ENCODE results near the gene ZNF490. TPM values are rescaled to one million over a fixed set of nuclear protein-coding genes. Genes with fewer than 3 reads are reported as not detected.

Gene ZNF490
- total and polyA plus RNA-seq, 10 of the 15 experiments (the other 5 are each of a cell fraction or from before 2014, with no cell fraction given), result 0.57 to 8.4 (median 3.2) TPM

DNA sequence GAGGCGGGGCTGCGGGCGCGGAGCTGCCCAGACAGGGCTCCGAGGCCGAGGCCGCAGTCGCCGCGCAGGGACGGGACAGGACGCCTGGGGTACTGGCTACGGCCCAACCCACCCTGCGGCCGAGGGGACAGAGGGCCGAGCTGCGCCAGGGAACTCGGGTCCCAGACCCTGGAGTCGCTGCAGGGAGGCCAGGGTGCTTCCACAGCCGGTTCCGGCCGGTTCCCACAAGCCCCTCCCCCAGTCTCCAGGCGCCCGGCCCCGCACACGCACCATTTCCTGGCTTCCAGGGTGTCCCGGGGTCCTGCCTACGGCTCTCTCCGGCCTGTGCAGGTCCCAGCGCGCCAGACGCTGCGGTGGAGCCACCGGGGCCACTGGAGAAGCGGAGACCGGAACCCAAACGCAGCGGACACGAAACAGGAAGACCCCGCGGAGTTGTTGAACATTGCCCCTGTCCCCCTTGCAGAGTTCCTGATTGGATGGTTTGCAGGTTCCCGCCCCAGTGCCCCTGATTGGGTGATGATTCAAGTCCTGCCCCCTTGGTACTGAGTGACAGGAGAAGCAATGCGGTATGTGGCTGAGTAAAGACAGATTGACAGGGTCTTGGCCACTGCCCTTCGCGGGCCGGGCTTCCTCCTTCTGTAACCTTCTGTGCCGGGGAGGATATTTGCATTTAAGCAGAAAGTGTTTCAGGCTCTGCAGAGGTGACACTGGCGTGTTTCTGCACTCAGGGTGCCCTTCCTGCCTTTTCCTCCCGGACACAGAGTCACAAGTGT lies 59.4 kb downstream of the ZNF490 start, which contains the start of gene ZNF564 (continued):
- no peak for TF ChIP-seq ZNF384 (IDR thresholded peaks at IDR 0.05; ENCODE audit: borderline replicate concordance, low read depth, low read length)
- TF ChIP-seq HCFC1 (IDR thresholded peaks at IDR 0.05; ENCODE audit: low read length), result peak; percentile 48; the same call in 1 of the 2 replicates
- TF ChIP-seq, protein P1, sequence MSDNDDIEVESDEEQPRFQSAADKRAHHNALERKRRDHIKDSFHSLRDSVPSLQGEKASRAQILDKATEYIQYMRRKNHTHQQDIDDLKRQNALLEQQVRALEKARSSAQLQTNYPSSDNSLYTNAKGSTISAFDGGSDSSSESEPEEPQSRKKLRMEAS (IDR thresholded peaks at IDR 0.05; ENCODE audit: low read depth, low read length), result no peak; the same call in 1 of the 2 replicates
- TF ChIP-seq, protein P2, sequence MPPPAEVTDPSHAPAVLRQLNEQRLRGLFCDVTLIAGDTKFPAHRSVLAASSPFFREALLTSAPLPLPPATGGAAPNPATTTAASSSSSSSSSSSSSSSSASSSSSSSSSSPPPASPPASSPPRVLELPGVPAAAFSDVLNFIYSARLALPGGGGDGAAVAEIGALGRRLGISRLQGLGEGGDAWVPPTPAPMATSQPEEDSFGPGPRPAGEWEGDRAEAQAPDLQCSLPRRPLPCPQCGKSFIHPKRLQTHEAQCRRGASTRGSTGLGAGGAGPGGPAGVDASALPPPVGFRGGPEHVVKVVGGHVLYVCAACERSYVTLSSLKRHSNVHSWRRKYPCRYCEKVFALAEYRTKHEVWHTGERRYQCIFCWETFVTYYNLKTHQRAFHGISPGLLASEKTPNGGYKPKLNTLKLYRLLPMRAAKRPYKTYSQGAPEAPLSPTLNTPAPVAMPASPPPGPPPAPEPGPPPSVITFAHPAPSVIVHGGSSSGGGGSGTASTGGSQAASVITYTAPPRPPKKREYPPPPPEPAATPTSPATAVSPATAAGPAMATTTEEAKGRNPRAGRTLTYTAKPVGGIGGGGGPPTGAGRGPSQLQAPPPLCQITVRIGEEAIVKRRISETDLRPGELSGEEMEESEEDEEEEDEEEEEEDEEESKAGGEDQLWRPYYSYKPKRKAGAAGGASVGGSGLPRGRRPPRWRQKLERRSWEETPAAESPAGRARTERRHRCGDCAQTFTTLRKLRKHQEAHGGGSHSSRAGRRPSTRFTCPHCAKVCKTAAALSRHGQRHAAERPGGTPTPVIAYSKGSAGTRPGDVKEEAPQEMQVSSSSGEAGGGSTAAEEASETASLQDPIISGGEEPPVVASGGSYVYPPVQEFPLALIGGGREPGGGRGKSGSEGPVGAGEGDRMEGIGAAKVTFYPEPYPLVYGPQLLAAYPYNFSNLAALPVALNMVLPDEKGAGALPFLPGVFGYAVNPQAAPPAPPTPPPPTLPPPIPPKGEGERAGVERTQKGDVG (CRISPR knock-in tag; IDR thresholded peaks at IDR 0.05), result no peak
- TF ChIP-seq, protein P3, sequence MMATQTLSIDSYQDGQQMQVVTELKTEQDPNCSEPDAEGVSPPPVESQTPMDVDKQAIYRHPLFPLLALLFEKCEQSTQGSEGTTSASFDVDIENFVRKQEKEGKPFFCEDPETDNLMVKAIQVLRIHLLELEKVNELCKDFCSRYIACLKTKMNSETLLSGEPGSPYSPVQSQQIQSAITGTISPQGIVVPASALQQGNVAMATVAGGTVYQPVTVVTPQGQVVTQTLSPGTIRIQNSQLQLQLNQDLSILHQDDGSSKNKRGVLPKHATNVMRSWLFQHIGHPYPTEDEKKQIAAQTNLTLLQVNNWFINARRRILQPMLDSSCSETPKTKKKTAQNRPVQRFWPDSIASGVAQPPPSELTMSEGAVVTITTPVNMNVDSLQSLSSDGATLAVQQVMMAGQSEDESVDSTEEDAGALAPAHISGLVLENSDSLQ (IDR thresholded peaks at IDR 0.05), result peak; percentile 100
- peak; percentile 24 for TF ChIP-seq SMAD1 (IDR thresholded peaks at IDR 0.05; ENCODE audit: low read depth, partially characterized antibody)
- TF ChIP-seq FOS (IDR thresholded peaks at IDR 0.05; ENCODE audit: borderline replicate concordance, extremely low read depth, insufficient read length), result peak; percentile 87
- TF ChIP-seq, protein P4, sequence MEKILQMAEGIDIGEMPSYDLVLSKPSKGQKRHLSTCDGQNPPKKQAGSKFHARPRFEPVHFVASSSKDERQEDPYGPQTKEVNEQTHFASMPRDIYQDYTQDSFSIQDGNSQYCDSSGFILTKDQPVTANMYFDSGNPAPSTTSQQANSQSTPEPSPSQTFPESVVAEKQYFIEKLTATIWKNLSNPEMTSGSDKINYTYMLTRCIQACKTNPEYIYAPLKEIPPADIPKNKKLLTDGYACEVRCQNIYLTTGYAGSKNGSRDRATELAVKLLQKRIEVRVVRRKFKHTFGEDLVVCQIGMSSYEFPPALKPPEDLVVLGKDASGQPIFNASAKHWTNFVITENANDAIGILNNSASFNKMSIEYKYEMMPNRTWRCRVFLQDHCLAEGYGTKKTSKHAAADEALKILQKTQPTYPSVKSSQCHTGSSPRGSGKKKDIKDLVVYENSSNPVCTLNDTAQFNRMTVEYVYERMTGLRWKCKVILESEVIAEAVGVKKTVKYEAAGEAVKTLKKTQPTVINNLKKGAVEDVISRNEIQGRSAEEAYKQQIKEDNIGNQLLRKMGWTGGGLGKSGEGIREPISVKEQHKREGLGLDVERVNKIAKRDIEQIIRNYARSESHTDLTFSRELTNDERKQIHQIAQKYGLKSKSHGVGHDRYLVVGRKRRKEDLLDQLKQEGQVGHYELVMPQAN (conservative IDR thresholded peaks at IDR 0.05), result peak; percentile 84; the same call in 1 of the 2 replicates
- TF ChIP-seq IKZF2 (IDR thresholded peaks at IDR 0.05), result peak; percentile 58
- no peak for TF ChIP-seq NR2C2 (IDR thresholded peaks at IDR 0.05; ENCODE audit: borderline replicate concordance, control insufficient read depth, insufficient read length, low read depth)
- peak; percentile 61; the same call in 1 of the 2 replicates for TF ChIP-seq NR2F1 (conservative IDR thresholded peaks at IDR 0.05)
- TF ChIP-seq ZNF207 (IDR thresholded peaks at IDR 0.05; ENCODE audit: borderline replicate concordance), result peak; percentile 79; the same call in 1 of the 2 replicates
- TF ChIP-seq, protein P5, sequence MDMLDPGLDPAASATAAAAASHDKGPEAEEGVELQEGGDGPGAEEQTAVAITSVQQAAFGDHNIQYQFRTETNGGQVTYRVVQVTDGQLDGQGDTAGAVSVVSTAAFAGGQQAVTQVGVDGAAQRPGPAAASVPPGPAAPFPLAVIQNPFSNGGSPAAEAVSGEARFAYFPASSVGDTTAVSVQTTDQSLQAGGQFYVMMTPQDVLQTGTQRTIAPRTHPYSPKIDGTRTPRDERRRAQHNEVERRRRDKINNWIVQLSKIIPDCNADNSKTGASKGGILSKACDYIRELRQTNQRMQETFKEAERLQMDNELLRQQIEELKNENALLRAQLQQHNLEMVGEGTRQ (IDR thresholded peaks at IDR 0.05; ENCODE audit: borderline replicate concordance, low read depth, low read length), result no peak
- TF ChIP-seq CHD1 (IDR thresholded peaks at IDR 0.05; ENCODE audit: low read depth, low read length), result no peak
- no peak for TF ChIP-seq CBX5 (IDR thresholded peaks at IDR 0.05; ENCODE audit: low read depth)
- TF ChIP-seq JUND (IDR thresholded peaks at IDR 0.05; ENCODE audit: low read depth, low read length), result no peak
- TF ChIP-seq, protein P6, sequence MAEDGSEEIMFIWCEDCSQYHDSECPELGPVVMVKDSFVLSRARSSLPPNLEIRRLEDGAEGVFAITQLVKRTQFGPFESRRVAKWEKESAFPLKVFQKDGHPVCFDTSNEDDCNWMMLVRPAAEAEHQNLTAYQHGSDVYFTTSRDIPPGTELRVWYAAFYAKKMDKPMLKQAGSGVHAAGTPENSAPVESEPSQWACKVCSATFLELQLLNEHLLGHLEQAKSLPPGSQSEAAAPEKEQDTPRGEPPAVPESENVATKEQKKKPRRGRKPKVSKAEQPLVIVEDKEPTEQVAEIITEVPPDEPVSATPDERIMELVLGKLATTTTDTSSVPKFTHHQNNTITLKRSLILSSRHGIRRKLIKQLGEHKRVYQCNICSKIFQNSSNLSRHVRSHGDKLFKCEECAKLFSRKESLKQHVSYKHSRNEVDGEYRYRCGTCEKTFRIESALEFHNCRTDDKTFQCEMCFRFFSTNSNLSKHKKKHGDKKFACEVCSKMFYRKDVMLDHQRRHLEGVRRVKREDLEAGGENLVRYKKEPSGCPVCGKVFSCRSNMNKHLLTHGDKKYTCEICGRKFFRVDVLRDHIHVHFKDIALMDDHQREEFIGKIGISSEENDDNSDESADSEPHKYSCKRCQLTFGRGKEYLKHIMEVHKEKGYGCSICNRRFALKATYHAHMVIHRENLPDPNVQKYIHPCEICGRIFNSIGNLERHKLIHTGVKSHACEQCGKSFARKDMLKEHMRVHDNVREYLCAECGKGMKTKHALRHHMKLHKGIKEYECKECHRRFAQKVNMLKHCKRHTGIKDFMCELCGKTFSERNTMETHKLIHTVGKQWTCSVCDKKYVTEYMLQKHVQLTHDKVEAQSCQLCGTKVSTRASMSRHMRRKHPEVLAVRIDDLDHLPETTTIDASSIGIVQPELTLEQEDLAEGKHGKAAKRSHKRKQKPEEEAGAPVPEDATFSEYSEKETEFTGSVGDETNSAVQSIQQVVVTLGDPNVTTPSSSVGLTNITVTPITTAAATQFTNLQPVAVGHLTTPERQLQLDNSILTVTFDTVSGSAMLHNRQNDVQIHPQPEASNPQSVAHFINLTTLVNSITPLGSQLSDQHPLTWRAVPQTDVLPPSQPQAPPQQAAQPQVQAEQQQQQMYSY (CRISPR knock-in tag; IDR thresholded peaks at IDR 0.05), result no peak

Data from GM12878 (cell line).